Brain pericyte (primary cell): ENCODE measurements around the gene TNFAIP8L3.
"Not testable (repeated sequence)": the region's sequence is repeated elsewhere in the genome, so short reads cannot be mapped to it uniquely, and the experiment has no call there.

ENCODE experiments used
- DNase-seq: peaks from one replicate; pipeline ENCODE4 v3.0.0-alpha.2; 2012; ENCODE audit warnings: low read depth, low spot score

The TNFAIP8L3 gene

GRCh38 chr15:51062736-51063135 is 32.0 kb downstream of the TNFAIP8L3 start:
- DNase-seq, result no peak

DNA sequence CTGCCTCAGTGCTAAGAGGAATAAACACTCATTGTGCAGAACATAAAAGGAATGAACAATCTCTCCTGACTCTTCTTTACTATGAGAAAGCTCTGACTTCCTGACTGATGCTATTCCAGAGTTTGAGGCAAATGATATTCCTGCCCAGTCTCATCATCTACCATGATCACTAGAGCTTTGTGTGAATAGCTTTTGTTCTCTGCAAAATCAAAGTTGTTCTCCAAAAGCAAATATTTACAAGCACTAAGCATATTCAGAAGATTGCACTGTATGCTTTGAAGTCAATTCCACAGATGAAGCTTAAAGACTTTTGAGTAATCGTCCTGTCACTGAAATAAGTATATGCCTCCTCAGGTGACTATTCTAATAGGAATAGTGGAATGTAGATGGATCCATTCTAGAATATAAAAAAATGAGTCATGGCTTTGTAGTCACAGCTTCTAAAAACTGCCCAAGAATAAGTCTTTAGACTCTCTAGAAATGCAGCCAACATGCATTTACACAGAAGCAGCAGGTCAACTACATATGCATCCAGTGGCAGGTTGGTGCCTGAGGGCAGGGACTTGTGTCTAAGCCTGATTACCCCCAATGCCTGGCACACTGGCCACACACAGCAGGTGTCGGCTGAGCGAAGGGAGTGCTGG is 34.6 kb downstream of the TNFAIP8L3 start:
- no peak for DNase-seq

DNA sequence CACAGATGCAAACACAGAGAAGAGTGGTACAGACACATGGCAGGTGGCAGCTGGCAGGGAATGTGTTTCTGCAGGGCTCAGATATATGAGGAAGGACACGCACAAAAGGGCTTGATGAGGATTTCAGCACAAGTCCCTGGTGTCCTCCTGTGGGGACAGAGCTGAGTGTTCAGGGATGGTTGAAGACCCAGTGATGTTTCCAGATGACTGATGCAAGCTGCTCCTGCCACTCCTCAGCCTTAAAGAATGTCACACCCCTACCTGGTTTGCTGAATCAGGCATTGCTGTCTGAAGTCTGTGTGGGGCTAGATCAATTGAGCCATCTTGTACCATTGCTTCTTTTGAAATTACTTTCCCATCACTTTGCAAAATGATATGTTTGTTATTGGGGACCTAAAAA is 40.2 kb downstream of the TNFAIP8L3 start:
- no peak for DNase-seq

GRCh38 chr15:51053571-51053970 is 41.1 kb downstream of the TNFAIP8L3 start:
- no peak for DNase-seq

DNA sequence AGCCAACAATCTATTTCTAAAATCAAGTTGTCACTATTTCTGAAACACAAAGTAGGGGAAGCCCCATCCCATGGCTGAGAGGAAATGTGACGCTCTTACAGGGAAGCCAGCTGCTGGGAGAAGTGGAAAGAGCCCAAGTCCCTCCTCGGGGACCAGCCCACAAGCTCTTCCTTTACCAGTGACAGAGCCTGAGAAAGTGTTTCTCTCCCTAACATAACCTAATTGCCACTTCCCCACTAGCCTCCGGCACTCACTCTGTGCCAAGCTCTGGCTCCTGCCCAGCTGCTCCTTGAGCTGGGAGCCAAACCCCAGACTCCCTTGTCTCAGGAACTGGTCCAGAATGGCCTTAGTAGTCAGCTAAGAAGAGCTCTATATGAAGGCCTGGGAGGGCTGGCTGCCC is 42.9 kb downstream of the TNFAIP8L3 start:
- DNase-seq, result no peak

DNA sequence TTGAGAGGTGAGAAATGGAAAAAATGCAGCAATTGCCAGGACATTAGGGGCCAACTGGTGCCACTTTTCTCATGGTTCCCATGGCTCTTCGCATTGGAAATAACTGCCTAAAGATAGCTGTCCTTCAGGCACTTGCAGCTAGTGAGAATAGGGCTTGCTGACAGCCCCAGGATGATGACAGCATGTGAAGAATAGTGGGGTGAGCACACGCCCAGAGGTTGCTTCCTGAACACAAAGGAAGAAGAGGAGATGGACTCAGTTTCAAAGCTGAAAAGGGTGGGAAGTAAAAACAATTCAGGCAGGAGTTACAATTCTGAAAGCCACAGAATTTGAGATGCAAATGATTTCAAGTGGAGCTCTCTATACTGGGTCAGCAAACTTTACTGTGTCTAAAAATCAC is 45.6 kb downstream of the TNFAIP8L3 start:
- DNase-seq, result no peak

DNA sequence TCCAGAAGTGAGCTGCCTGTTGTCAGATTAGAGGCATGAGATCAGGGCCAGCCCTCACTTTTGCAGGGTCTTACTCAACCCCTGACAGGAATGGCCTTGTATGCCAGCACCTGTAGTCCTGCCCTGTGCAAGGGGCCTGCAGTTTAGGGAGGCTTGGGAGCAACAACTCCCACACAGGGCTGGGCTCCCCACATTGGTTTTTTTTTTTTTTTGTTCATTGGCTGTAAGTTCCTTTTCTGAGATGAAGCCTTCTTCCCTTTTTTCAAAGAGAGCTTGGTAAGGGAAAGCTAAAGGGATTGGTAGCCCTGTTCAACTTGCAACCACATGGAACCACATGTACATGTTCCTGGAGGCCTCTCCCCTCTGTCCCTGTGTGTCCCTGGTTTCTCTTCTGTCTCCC is 46.4 kb downstream of the TNFAIP8L3 start:
- no peak for DNase-seq

DNA sequence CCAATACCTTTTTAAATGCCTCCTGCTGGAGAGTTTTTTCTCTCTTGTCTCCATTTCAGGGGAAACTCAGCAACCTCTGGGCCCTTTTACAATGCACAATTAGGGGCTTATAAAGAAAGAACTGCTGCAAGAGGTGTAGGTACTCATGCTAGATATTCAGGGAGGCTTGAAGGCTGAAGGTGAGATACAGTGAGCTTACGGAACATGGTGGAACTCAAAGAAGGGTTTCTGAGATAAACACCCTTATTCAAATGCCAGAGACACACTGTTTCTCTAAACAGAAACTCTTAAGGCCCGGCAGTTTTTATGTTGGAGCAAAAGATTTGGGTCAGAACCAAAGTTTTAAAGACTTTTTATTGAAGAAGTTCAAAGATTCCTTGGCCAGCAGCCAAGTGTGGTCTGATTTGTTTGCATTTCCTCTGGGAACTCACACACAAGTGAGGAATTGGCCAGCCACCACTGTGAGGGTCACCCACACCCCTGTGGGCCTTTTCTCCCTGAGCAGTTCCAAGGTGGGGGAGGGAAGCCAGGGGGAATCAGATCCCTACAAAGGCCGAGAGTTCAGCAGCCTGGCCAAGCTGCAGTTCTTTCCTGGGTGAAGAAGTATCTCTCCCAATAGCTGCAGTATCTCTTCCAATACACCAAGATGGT is 47.8 kb downstream of the TNFAIP8L3 start:
- no peak for DNase-seq

GRCh38 chr15:51046016-51046415 is 48.7 kb downstream of the TNFAIP8L3 start:
- no peak for DNase-seq

DNA sequence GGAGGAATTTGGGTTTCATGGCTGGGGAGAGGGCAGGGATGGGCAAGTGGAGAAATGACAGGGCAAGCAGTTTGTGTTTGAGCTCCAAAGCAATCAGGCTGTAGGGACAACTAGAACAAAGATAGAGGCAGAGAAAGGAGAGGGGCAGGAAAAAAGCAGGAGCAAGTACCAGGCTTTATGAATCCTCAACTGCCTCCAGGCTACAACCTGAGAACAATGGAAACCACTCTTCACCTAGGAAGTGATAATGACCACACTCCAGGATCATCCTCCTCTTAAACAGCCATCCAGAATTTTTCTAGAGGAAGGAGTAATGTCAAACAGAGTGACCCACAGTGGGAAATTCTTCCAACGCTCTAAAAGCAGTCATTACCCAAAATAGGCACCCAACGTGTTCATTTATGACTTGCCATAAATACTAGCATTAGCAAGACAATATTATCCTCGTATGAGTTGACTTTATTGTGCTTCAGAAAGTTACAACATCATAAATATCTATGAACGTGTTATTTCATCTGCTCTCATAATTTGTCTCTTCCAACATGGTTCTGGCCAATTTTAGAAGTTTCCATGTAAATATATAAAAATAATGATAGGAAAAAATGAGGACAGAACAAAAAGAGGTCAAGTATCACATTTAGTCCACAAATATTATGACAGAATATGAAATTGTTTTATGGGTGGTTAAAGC is 50.5 kb downstream of the TNFAIP8L3 start:
- DNase-seq, result no peak

- no peak for DNase-seq
These were observed 55.8 kb downstream of the TNFAIP8L3 start for GRCh38 chr15:51038974-51039319.

DNA sequence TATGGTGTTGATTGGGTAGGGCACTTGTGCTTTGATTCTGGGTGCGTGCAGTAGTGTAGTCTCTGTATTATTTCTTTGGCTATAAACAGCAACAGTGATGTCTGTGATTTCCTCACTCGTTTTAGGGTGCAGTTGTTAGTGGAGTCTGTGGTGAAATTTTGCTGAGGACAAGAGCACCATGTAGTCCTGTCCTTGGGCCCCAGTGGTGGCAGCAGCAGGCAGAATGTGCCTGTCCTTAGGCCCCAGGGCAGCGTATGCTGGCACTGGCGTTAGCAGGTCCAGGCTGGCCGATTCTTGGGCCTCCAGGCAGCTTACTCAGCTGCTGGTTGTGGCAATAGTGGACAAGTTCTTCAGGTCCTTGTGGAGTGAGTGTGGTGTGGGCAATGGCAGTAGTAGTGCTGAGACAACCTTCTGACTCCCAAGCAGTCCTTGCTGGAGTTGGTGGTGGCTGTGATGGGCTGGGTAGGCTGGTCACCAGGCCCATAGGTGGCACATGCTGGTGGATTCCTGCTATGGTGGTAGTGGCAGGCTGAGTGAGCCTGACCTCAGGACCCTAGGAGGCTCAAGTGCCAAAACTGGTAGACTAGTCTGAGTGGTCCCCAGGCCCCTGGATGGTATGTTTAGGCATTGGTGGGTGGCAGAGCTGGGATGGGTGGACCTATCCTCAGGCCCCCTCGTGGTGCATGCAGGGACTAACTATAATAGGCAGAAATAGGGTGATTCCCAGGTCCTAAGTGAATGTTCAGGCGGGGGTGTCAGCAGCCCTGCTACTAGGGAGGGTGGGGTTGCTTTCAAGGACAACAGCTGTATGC is 56.3 kb downstream of the TNFAIP8L3 start:
- no peak for DNase-seq

- DNase-seq, result not testable (repeated sequence)
These were observed 57.2 kb downstream of the TNFAIP8L3 start for GRCh38 chr15:51037474-51037873.

GRCh38 chr15:51030649-51031316 is 63.9 kb downstream of the TNFAIP8L3 start:
- no peak for DNase-seq

DNA sequence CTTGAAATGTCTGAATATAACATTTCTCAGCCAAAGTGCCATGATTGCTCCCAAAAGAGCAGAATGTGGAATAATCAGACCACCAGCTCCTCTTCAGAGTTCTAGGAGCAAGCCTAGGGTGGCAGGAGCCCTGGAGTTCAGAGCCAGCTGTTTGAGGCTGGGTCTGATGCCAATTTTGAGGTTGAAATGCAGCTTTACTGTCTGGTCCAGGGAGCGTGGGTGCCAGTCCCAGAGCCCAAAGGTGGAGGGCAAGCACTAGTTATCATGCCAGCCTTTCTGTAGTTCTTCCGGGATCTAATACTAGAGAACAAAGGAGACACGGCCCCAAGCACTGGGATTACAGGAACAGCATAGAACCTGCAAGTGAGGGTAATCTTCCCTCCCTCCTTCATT is 69.3 kb downstream of the TNFAIP8L3 start:
- no peak for DNase-seq

- DNase-seq, result no peak
These were observed 69.8 kb downstream of the TNFAIP8L3 start for GRCh38 chr15:51024735-51025453.

GRCh38 chr15:51023499-51023898 is 71.2 kb downstream of the TNFAIP8L3 start:
- DNase-seq, result no peak

DNA sequence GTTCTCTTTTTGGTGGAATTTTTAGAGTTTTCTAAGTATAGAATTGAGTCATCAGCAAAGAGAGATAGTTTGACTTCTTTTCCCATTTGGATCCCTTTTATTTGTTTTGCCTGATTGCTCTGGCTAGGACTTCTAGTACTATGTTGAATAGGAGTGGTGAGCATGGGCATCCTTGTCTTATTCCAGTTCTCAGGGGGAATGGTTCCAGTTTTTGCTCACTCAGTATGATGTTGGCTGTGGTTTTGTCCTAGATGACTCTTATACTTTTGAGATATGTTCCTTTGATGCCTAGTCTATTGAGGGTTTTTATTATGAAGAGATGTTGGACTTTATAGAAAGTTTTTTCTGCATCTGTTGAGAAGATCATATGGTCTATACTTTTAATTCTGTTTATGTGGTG is 72.5 kb downstream of the TNFAIP8L3 start:
- DNase-seq, result no peak

DNA sequence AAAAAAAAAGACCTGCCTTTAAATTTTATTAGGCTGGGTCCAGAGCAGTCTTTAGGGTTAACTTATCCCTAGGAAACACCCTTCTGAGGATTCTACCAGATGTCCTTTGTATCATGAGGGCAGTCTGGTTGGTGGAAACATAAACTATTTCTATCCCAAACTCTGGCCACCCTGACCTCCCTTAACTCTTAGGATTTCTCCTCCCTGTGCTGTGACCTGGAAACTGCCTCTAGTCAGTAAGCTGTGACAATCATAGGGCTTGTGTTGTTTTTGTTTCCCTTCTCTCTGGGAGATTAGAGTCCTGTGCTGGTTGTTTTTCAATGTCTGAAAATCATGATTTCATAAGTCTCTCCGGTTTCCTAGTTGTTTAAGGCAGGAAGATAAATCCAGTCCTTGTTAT is 78.1 kb downstream of the TNFAIP8L3 start:
- DNase-seq, result no peak

DNA sequence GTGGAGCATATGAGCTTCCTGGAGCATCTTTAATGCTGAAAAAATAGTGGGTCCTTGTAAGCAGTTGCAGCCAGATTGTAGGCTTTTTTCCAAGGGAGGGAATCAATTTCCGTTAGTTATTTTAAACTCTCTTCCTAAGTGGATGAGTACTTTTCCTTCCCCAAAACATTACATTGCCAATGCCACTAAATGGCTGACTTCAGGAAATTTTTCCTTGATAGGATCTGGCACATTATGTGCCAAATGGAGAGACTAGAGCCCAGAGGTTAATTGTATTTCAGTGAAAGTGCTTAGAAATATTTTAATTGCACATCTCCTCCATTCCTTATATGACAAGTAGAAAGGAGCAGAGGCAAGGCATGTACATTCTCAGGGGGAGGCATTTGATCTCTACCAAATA is 83.5 kb downstream of the TNFAIP8L3 start:
- no peak for DNase-seq

- no peak for DNase-seq
These were observed 87.5 kb downstream of the TNFAIP8L3 start for GRCh38 chr15:51007131-51007666.
